SK-N-SH treated with all-trans-retinoic acid at 6 μM for 48 hours (cell line): ENCODE results near the gene CRIP2.
A peak's percentile ranks its signal among the peaks of the same experiment; 100 is the strongest.

Experiments used
- ATAC-seq: fragments of 200-7000 bp; cut with Tn5 transposase; 3 replicates; pipeline ENCODE4 v1.9.1; 2020; ENCODE audit warnings: mild to moderate bottlenecking, moderate library complexity
- ARNTL ChIP-seq: fragments of 450-650 bp; formaldehyde crosslinking; IDR thresholded peaks from 2 replicates; pipeline ENCODE4 v1.5.0; 2020; ENCODE audit warnings: low read depth, mild to moderate bottlenecking, moderate library complexity, borderline replicate concordance
- BACH2 ChIP-seq: fragments of 250-450 bp; sonication (Bioruptor Pico); IDR thresholded peaks from 2 replicates; pipeline ENCODE4 v1.9.0; 2021; ENCODE audit warnings: mild to moderate bottlenecking, borderline replicate concordance
- GLIS3 ChIP-seq: fragments of 250-450 bp; sonication (Bioruptor Pico); IDR thresholded peaks from 2 replicates; pipeline ENCODE4 v1.5.0; 2020; ENCODE audit warnings: mild to moderate bottlenecking, moderate library complexity
- OSR1 ChIP-seq: fragments of 250-450 bp; sonication (Bioruptor Pico); IDR thresholded peaks from 2 replicates; pipeline ENCODE4 v1.8.0; 2022; ENCODE audit warnings: moderate library complexity, mild to moderate bottlenecking, inconsistent platforms
- RARB ChIP-seq: fragments of 250-450 bp; sonication (Bioruptor Pico); IDR thresholded peaks from 2 replicates; pipeline ENCODE4 v1.8.0; 2021; ENCODE audit warnings: mild to moderate bottlenecking, moderate library complexity
- SNAI2 ChIP-seq: fragments of 250-450 bp; sonication (Bioruptor Pico); IDR thresholded peaks from 2 replicates; pipeline ENCODE4 v1.5.0; 2020; ENCODE audit warnings: mild to moderate bottlenecking, moderate library complexity
- TCF4 ChIP-seq: fragments of 250-450 bp; sonication (Bioruptor Pico); IDR thresholded peaks from 2 replicates; pipeline ENCODE4 v1.8.0; 2021; ENCODE audit warnings: mild to moderate bottlenecking, moderate library complexity, borderline replicate concordance
- TOX ChIP-seq: fragments of 250-450 bp; sonication (Bioruptor Pico); IDR thresholded peaks from 2 replicates; pipeline ENCODE4 v1.8.0; 2021; ENCODE audit warnings: mild to moderate bottlenecking, moderate library complexity, borderline replicate concordance
- ZNF70 ChIP-seq: fragments of 450-650 bp; formaldehyde crosslinking; IDR thresholded peaks from 2 replicates; pipeline ENCODE4 v1.5.0; 2020; ENCODE audit warnings: mild to moderate bottlenecking, moderate library complexity
- TF ChIP-seq, protein P1 (sequence below): fragments of 250-450 bp; sonication (Bioruptor Pico); IDR thresholded peaks from 2 replicates; pipeline ENCODE4 v1.5.1; 2021; ENCODE audit warnings: mild to moderate bottlenecking, moderate library complexity
- TF ChIP-seq, protein P2 (sequence below): fragments of 250-450 bp; sonication (Bioruptor Pico); IDR thresholded peaks from 2 replicates; pipeline ENCODE4 v1.8.0; 2020; ENCODE audit warnings: mild to moderate bottlenecking, moderate library complexity, borderline replicate concordance
- TF ChIP-seq, protein P3 (sequence below): fragments of 250-450 bp; sonication (Bioruptor Pico); IDR thresholded peaks from 2 replicates; pipeline ENCODE4 v1.8.0; 2021; ENCODE audit warnings: low read depth, mild to moderate bottlenecking, moderate library complexity, borderline replicate concordance
- TF ChIP-seq, protein P4 (sequence below): fragments of 250-450 bp; sonication (Bioruptor Pico); IDR thresholded peaks from 2 replicates; pipeline ENCODE4 v1.5.1; 2020; ENCODE audit warnings: low read depth, mild to moderate bottlenecking, moderate library complexity

Gene CRIP2

DNA sequence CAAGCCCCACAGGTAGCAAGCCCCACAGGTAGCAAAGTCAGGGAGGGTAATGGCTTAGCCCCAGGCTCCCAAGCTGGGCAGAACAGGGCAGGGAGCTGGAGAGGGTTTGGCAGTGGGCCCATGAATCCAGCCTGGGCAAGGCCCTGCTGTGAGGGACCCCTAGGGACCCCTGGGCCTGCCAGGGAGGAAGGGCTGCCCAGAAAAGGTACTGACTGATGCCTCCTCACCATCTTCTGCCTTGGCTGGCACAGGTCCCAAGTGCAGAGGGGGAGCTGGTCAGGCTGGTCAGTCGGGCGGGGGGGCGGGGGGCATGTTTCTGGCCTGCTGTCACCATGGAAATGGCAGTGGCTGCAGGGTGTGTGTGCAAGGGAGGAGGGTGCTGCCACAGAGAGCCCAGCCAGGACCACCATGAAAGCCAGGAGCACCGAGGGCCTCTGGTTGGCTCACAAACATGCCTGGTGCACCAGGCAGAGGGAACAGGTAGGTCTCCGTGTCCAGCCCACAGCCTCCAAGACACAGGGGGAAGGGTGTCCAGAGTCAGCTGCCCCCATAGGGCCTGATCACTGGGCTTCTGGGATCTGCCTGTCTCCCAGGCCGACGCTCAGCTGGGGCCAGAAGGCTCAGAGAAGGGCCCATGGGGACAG is 1.5 kb upstream of the CRIP2 start:
- no peak; the same call in 2 of the 3 replicates for ATAC-seq
- TF ChIP-seq ZNF70 (CRISPR knock-in tag): no peak
- TF ChIP-seq, protein P1, sequence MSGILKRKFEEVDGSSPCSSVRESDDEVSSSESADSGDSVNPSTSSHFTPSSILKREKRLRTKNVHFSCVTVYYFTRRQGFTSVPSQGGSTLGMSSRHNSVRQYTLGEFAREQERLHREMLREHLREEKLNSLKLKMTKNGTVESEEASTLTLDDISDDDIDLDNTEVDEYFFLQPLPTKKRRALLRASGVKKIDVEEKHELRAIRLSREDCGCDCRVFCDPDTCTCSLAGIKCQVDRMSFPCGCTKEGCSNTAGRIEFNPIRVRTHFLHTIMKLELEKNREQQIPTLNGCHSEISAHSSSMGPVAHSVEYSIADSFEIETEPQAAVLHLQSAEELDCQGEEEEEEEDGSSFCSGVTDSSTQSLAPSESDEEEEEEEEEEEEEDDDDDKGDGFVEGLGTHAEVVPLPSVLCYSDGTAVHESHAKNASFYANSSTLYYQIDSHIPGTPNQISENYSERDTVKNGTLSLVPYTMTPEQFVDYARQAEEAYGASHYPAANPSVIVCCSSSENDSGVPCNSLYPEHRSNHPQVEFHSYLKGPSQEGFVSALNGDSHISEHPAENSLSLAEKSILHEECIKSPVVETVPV: no peak
- no peak for TF ChIP-seq SNAI2 (CRISPR knock-in tag)
- TF ChIP-seq, protein P2, sequence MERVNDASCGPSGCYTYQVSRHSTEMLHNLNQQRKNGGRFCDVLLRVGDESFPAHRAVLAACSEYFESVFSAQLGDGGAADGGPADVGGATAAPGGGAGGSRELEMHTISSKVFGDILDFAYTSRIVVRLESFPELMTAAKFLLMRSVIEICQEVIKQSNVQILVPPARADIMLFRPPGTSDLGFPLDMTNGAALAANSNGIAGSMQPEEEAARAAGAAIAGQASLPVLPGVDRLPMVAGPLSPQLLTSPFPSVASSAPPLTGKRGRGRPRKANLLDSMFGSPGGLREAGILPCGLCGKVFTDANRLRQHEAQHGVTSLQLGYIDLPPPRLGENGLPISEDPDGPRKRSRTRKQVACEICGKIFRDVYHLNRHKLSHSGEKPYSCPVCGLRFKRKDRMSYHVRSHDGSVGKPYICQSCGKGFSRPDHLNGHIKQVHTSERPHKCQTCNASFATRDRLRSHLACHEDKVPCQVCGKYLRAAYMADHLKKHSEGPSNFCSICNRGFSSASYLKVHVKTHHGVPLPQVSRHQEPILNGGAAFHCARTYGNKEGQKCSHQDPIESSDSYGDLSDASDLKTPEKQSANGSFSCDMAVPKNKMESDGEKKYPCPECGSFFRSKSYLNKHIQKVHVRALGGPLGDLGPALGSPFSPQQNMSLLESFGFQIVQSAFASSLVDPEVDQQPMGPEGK (CRISPR knock-in tag): no peak
- no peak for TF ChIP-seq OSR1 (CRISPR knock-in tag)
- TF ChIP-seq GLIS3 (CRISPR knock-in tag): no peak
- no peak for TF ChIP-seq RARB (CRISPR knock-in tag)
- TF ChIP-seq TOX: no peak

DNA sequence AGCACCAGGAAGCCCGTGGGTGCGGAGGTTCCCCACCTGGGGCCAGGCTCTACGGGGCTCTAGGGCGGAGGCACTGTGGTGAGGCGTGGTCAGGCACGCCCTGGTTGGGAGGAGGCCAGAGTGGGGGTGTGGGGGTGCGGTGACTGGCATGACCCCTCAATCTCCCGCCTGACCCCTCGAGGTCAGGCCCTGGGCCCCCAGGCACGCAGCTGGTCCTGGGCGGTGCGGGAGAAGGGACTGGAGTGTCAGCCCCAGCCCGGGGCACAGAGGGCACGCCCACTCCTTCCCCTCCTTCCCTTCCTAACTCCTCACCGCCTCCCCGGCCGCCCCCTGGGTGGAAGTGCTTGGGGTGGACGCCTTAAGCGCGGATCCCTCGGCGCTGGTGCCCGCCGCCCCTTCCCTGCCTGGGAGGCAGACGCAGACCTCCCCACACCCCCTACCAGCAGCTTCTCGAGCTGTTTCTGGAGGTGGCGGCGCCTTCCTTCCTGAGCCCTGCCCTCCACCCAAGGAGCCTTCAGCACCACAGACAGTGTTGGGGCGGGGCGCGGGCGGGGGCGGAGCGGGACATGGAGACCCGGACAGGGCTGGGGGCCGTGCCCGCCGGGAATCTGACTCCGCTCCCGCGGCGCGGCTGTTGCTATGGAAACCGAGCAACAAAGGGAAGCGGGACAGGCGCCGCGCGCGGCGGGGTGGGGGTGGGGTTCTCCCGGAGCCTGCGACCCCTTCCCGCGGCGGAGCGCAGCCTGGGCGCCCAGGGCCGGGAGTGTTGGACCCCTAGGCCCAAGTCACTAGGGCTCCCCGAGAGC is 741 bp upstream of the CRIP2 start:
- TF ChIP-seq, protein P2 (CRISPR knock-in tag): peak; percentile 20; the same call in 1 of the 2 replicates
- TF ChIP-seq TOX (no peak), ZNF70 (CRISPR knock-in tag) (no peak)
- TF ChIP-seq, protein P3, sequence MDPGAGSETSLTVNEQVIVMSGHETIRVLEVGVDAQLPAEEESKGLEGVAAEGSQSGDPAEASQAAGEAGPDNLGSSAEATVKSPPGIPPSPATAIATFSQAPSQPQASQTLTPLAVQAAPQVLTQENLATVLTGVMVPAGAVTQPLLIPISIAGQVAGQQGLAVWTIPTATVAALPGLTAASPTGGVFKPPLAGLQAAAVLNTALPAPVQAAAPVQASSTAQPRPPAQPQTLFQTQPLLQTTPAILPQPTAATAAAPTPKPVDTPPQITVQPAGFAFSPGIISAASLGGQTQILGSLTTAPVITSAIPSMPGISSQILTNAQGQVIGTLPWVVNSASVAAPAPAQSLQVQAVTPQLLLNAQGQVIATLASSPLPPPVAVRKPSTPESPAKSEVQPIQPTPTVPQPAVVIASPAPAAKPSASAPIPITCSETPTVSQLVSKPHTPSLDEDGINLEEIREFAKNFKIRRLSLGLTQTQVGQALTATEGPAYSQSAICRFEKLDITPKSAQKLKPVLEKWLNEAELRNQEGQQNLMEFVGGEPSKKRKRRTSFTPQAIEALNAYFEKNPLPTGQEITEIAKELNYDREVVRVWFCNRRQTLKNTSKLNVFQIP: no peak
- peak; percentile 66 for ATAC-seq

DNA sequence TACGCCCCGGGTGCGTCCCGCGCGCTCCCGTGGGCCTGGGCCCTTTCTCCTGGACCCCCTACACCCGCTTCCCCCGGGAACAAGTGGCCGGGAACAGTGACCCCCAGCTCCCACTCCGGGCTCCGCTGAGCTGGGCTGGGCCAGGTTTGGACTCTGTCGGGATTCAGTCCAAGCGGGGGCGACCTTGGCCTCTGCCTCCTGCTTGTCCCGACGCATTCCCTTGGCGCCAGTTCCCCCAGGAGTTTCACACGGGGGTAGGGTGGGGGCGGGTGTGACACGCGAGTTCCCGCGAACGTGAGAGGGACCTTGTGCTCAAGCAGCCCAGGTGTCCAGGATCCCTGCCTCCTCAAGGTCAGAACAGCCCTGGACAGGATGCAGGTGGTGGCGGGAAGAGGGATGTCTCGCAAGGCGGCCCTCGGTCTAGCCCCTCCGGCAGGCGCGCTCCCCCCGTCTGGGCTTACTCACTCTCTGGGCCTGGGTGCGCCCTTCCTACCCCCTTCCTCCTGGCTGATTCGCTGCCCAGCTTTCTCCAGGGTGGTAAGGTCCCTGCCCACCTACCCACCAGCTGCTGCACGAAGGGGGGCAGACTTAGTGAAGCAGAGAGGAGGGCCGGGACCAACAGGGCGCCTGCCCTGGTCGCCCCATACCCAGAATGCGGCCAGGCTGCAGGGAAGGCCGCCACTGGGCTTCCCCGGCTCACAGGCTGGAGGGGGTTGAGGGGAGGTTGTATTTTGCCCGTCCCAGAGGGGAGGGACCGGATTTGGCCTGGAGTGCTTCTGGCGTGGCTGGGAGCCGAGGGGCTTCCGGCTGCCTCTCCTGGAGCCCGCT is 862 bp downstream of the CRIP2 start:
- peak; percentile 32 for ATAC-seq
- TF ChIP-seq BACH2 (CRISPR knock-in tag): no peak
- TF ChIP-seq ARNTL (CRISPR knock-in tag): no peak
- TF ChIP-seq, protein P4, sequence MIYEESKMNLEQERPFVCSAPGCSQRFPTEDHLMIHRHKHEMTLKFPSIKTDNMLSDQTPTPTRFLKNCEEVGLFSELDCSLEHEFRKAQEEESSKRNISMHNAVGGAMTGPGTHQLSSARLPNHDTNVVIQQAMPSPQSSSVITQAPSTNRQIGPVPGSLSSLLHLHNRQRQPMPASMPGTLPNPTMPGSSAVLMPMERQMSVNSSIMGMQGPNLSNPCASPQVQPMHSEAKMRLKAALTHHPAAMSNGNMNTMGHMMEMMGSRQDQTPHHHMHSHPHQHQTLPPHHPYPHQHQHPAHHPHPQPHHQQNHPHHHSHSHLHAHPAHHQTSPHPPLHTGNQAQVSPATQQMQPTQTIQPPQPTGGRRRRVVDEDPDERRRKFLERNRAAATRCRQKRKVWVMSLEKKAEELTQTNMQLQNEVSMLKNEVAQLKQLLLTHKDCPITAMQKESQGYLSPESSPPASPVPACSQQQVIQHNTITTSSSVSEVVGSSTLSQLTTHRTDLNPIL (CRISPR knock-in tag): no peak
- no peak for TF ChIP-seq TCF4
- TF ChIP-seq ZNF70 (CRISPR knock-in tag): no peak

DNA sequence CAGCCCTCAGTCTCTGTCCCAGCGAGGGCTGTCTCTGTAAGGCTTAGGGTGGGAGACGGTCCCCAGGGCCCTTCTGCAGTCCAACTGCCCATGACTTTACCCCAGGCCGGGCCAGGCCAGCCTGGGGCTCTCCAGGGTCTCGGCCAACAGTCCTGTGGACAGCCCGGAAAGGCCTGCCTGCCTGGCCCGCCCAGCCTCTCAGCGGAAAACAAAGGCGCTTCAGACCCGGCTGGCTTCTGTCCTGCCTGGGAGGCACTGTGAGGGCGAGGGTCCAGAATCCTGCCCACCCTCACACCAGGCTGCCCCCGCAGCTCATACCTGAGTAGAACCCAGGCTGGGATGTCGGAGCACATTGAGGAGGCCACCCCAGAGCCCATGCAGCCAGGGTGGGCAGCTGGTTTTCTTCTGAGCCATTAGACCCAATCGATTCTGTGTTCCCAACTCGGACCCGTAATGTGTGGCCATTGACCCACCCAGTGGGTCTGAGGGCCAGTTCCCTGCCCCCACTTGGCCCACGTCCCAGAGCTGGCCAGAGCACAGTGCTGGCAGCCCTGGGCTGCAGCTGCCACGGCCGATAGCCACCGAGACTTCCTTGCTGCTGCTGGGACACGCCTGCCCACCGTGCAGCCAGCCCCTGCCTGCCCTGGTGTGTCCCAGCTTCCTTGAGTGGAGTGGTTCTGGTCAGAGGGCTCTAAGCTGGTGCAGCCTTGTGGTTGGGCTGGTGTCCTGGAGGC is 1.6 kb downstream of the CRIP2 start:
- ATAC-seq: peak; percentile 16

More for the DNA sequence above, 1.6 kb downstream of the CRIP2 start:
- no peak for TF ChIP-seq ARNTL (CRISPR knock-in tag)
- 0 out of 2 replicates have a peak, but pooled peaks have one; percentile 24 for TF ChIP-seq TCF4
- TF ChIP-seq, all 23 proteins: peak for 1
